GM12878 (cell line): Measurements from ENCODE around the gene CNOT6L. TPM values are rescaled to one million over a fixed set of nuclear protein-coding genes. Genes with fewer than 3 reads are reported as not detected.
A peak's percentile ranks its signal among the peaks of the same experiment; 100 is the strongest.

Experiments
- BACH1 ChIP-seq: fragments of 450-650 bp; IDR thresholded peaks from 2 replicates; pipeline ENCODE4 v1.6.1; 2017; ENCODE audit warnings: mild to moderate bottlenecking, borderline replicate concordance
- BCL11A ChIP-seq: IDR thresholded peaks from 2 replicates; pipeline ENCODE4 v1.6.1; 2011; ENCODE audit warnings: low read depth, low read length
- CHD1 ChIP-seq: IDR thresholded peaks from 2 replicates; pipeline ENCODE4 v1.6.1; 2012; ENCODE audit warnings: low read depth, low read length, improper control_type of control experiment
- CUX1 ChIP-seq: IDR thresholded peaks from 2 replicates; pipeline ENCODE4 v1.6.1; 2012; ENCODE audit warnings: improper control_type of control experiment, low read depth, low read length; ENCODE audit not compliant: insufficient replicate concordance
- HDGF ChIP-seq: fragments of 450-650 bp; IDR thresholded peaks from 2 replicates; pipeline ENCODE4 v1.6.1; 2016; ENCODE audit warnings: antibody characterized with exemption
- IKZF1 ChIP-seq: fragments of 450-650 bp; conservative IDR thresholded peaks from 2 replicates; pipeline ENCODE4 v1.6.1; 2017; ENCODE audit warnings: antibody characterized with exemption, mild to moderate bottlenecking
- LARP7 ChIP-seq: fragments of 450-650 bp; IDR thresholded peaks from 2 replicates; pipeline ENCODE4 v1.6.1; 2017; ENCODE audit warnings: mild to moderate bottlenecking
- NBN ChIP-seq: fragments of 450-650 bp; IDR thresholded peaks from 2 replicates; pipeline ENCODE4 v1.6.1; 2016
- NFIC ChIP-seq: IDR thresholded peaks from 2 replicates; pipeline ENCODE4 v1.6.1; 2012; ENCODE audit warnings: low read depth, mild to moderate bottlenecking, inconsistent platforms, low read length, moderate library complexity
- NFYA ChIP-seq: IDR thresholded peaks from 2 replicates; pipeline ENCODE4 v1.6.1; 2011; ENCODE audit warnings: low read depth, mild to moderate bottlenecking, low read length, improper control_type of control experiment, borderline replicate concordance
- NRF1 ChIP-seq: conservative IDR thresholded peaks from 2 replicates; pipeline ENCODE4 v1.6.1; 2011; ENCODE audit warnings: mild to moderate bottlenecking, low read depth, low read length, improper control_type of control experiment
- PKNOX1 ChIP-seq: fragments of 450-650 bp; IDR thresholded peaks from 2 replicates; pipeline ENCODE4 v1.6.1; 2016; ENCODE audit warnings: mild to moderate bottlenecking
- SUPT20H ChIP-seq: IDR thresholded peaks from 2 replicates; pipeline ENCODE4 v1.6.1; 2011; ENCODE audit warnings: low read depth, mild to moderate bottlenecking, low read length, moderate library complexity, borderline replicate concordance; ENCODE audit not compliant: control insufficient read depth
- USF2 ChIP-seq: IDR thresholded peaks from 2 replicates; pipeline ENCODE4 v1.6.1; 2011; ENCODE audit warnings: low read depth, low read length, improper control_type of control experiment, borderline replicate concordance
- ZNF207 ChIP-seq: fragments of 450-650 bp; IDR thresholded peaks from 2 replicates; pipeline ENCODE4 v1.6.1; 2014; ENCODE audit warnings: antibody characterized with exemption, mild to moderate bottlenecking, borderline replicate concordance
- polyA plus RNA-seq, 11 experiments: library from polyadenylated mRNA; depleted of rRNA in 4 of 11; unstranded in 6 of 11; stranded (reverse) in 5 of 11; fragments of >200 nt; fragmentation: Nextera tagmentation in 4 of 11; fragmentation: Illumina TruSeq in 1 of 11; extraction: Ambion mirVana in 4 of 11; extraction: Trizol in 1 of 11; gene quantifications; 1 replicate in 1 of 11; 2 replicates in 10 of 11; pipeline versions ENCODE4 v1.2.1 to v1.2.3, GENCODE V29; 2011 to 2016; ENCODE audit warnings: inconsistent platforms in 2 of 11, missing spikeins in 2 of 11, low read depth in 1 of 11
- total RNA-seq, 4 experiments: library from RNA; depleted of rRNA in 3 of 4; stranded (reverse); fragments of >200 nt in 3 of 4; fragmentation: Illumina TruSeq in 1 of 4; extraction: Trizol in 1 of 4; gene quantifications; 2 replicates each; pipeline versions ENCODE4 v1.2.1 to v1.2.3, GENCODE V29; 2013 to 2021
- TF ChIP-seq, protein P1 (sequence below): fragments of 150-350 bp; IDR thresholded peaks from 2 replicates; pipeline ENCODE4 v1.6.1; 2014; ENCODE audit warnings: mild to moderate bottlenecking, low read depth, low read length
- TF ChIP-seq, protein P2 (sequence below): fragments of 450-650 bp; IDR thresholded peaks from 2 replicates; pipeline ENCODE4 v1.6.1; 2014; ENCODE audit warnings: mild to moderate bottlenecking

Gene CNOT6L
- total and polyA plus RNA-seq, 10 of the 15 experiments (the other 5 are each of a cell fraction or from before 2014, with no cell fraction given): 1.1 to 10.0 (median 3.0) TPM

GRCh38 chr4:77819843-77820648 lies 878 bp upstream of the CNOT6L start (continued):
- no peak for TF ChIP-seq CUX1
- 0 out of 2 replicates have a peak, but pooled peaks have one; percentile 47 for TF ChIP-seq ZNF207
- TF ChIP-seq, protein P1, sequence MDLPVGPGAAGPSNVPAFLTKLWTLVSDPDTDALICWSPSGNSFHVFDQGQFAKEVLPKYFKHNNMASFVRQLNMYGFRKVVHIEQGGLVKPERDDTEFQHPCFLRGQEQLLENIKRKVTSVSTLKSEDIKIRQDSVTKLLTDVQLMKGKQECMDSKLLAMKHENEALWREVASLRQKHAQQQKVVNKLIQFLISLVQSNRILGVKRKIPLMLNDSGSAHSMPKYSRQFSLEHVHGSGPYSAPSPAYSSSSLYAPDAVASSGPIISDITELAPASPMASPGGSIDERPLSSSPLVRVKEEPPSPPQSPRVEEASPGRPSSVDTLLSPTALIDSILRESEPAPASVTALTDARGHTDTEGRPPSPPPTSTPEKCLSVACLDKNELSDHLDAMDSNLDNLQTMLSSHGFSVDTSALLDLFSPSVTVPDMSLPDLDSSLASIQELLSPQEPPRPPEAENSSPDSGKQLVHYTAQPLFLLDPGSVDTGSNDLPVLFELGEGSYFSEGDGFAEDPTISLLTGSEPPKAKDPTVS: no peak
- peak; percentile 57; the same call in 1 of the 2 replicates for TF ChIP-seq LARP7
- TF ChIP-seq BCL11A: no peak
- no peak for TF ChIP-seq NRF1
- TF ChIP-seq SUPT20H: no peak
- peak; percentile 37 for TF ChIP-seq BACH1
- TF ChIP-seq NFIC: no peak
- TF ChIP-seq NBN: peak; percentile 60; the same call in 1 of the 2 replicates
- peak; percentile 97 for TF ChIP-seq PKNOX1
- peak; percentile 76; the same call in 1 of the 2 replicates for TF ChIP-seq HDGF
- no peak for TF ChIP-seq CHD1
- TF ChIP-seq, protein P2, sequence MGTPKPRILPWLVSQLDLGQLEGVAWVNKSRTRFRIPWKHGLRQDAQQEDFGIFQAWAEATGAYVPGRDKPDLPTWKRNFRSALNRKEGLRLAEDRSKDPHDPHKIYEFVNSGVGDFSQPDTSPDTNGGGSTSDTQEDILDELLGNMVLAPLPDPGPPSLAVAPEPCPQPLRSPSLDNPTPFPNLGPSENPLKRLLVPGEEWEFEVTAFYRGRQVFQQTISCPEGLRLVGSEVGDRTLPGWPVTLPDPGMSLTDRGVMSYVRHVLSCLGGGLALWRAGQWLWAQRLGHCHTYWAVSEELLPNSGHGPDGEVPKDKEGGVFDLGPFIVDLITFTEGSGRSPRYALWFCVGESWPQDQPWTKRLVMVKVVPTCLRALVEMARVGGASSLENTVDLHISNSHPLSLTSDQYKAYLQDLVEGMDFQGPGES: no peak
- peak; percentile 46; the same call in 1 of the 2 replicates for TF ChIP-seq IKZF1
- TF ChIP-seq USF2: no peak
- TF ChIP-seq NFYA: no peak
